H54 (cell line): ENCODE measurements around the gene GGNBP2.
"Not testable (repeated sequence)": the region's sequence is repeated elsewhere in the genome, so short reads cannot be mapped to it uniquely, and the experiment has no call there.

Experiments
- DNase-seq: peaks from one replicate; pipeline ENCODE4 v3.0.0; 2011; ENCODE audit warnings: low spot score, mixed read lengths; ENCODE audit not compliant: insufficient read length
- FAIRE-seq: peaks from 3 replicates; lab custom pipeline; 2011; peaks lifted over from hg19 to GRCh38; lab: Jason Lieb, UNC
- POLR2A ChIP-seq: IDR thresholded peaks from 2 replicates; pipeline ENCODE4 v1.6.1; 2011; ENCODE audit warnings: low read depth, mild to moderate bottlenecking, low read length

The GGNBP2 gene

DNA sequence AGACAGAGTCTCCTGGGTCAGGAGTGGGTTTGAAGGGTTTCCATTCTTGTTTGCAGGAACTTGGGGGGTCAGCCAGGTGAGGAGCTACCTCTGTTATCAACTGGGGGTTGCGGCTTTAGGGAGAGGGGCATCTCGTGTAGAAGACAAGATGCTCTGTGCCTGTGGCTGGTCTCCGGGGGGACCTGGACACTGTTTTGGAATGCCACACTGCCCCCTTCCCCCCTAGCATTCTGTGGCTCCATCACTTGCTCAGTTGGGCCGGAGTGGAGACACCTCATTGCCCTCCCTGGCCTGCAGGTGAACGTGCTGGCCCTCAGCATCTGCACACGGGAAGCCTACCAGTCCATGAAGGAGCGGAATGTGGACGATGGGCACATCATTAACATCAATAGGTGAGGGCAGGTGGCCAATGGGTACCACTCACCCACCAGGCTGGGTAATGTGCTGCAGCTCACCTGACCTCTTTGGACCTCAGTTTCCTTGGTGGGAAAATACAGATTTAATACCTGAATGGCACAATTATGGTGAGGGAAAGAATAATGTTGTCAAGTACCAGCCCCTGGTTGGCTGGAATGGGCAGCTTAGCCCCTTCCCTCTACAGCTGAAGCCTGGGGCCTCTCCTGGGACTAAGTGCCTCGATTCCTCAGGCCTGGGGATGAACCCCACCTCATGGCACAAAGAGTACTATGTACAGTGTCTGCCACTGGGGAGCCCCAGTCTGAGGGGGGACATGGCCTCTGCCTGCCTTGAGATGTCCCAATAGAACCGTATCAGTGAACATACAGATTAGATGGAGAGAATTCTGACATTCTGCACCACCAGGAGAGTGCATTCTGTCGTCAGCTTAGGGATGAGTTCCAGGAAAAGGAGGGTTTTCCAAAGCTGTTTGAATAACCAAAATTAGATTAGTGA lies 53.4 kb downstream of the GGNBP2 start:
- FAIRE-seq (no peak), DNase-seq (no peak)
- TF ChIP-seq POLR2A, result no peak

DNA sequence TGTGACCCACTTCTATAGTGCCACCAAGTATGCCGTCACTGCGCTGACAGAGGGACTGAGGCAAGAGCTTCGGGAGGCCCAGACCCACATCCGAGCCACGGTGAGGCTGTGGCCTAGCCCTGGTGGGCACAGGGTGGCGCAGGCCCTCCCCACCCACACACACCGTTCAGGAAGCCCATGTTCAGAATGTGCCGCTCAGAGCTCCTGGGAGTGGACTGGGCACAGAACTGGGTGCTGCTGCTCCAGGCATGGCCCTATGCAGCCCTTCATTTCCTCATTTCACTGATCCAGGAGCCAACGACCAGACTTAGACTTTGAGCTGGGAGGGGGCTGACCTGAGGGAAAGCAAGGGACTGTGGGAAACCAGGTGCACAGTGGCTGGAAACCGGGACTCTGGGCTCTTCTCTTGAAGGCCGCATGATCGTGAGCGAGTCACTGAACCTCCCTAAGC lies 54.3 kb downstream of the GGNBP2 start:
- TF ChIP-seq POLR2A, result no peak
- DNase-seq (no peak), FAIRE-seq (no peak)

DNA sequence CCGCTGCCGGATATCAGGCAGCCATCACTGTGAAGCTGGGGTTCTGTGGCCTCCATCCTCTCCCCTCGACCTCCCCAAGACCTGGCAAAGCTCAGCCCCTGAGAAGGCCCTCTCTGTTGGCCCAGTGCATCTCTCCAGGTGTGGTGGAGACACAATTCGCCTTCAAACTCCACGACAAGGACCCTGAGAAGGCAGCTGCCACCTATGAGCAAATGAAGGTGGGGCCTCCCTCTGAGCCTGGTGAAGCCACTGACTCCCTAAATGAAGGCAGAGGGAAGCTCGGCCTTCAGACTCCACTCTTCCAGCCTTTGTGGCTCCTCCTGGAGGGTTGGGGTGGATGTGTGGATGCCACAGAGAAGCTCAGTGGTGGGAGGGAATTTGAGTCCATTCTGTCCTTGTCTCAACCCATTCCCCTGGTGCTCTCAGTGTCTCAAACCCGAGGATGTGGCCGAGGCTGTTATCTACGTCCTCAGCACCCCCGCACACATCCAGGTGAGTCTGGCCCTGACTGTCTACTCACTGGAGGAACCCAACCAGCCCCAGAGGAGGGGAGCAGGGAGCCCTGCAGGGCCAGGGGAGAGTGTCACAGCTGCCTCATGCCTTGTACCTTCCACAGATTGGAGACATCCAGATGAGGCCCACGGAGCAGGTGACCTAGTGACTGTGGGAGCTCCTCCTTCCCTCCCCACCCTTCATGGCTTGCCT lies 55.0 kb downstream of the GGNBP2 start:
- DNase-seq (no peak), FAIRE-seq (no peak)
- no peak for TF ChIP-seq POLR2A

DNA sequence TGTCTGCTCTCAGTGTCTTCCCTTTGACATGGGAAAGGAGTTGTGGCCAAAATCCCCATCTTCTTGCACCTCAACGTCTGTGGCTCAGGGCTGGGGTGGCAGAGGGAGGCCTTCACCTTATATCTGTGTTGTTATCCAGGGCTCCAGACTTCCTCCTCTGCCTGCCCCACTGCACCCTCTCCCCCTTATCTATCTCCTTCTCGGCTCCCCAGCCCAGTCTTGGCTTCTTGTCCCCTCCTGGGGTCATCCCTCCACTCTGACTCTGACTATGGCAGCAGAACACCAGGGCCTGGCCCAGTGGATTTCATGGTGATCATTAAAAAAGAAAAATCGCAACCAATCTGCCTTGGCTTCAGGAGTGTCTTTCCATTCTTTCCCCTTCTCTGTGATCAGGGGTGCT lies 55.7 kb downstream of the GGNBP2 start:
- FAIRE-seq (no peak), DNase-seq (no peak)
- TF ChIP-seq POLR2A, result no peak

DNA sequence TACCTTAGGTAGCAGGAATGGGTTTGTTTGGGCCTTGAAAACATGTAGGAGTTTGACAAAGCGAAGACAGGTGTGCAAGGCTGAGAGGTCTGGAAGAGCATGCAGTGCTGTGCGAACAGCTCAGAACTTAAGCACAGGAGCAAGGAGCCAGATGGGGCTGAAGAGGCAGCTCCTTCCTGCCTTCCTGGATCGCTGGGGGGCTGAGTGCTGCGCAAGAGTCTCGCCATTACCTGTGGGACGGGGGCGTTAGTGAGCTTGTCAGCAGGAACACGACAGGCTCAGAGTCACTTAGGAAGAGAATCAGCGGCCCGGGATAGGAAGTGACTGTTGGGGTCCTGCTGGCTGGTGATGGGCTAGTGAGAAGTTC lies 56.2 kb downstream of the GGNBP2 start:
- DNase-seq (no peak), FAIRE-seq (no peak)
- TF ChIP-seq POLR2A, result no peak

DNA sequence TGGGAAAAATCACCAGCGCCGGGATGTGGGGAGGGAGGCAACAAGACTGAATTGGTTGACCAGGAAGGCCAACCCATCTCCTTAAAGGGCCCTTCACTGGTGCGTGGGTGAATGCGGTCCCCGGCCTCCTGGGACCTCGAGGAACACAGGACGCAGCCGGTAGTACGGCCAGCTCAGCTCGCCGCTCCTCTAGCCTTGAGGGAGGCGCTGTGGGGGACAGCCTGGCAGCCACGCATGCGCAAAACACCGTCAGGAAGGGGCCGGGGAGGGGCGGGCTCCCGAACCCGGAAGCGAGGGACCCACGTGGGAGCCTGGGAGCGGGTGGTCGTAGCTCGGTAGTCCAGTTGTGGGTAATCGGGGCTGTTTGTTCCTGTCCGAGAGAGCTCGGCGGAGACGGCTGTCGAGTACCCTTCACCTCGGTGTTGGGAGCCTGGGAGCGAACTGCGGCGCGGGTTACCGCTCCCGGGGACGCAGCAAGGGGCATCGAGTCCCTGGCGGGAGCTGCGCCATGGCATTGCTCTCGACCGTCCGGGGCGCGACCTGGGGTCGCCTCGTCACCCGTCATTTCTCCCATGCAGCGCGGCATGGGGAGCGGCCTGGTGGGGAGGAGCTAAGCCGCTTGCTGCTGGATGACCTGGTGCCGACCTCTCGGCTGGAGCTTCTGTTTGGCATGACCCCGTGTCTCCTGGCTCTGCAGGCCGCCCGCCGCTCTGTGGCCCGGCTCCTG lies 56.7 kb downstream of the GGNBP2 start, which contains the start of gene MRM1:
MRM1 (plus strand) TSS at position 281 of the 727 bp plus-strand sequence; CDS start at position 509, 228 bp downstream.
- TF ChIP-seq POLR2A, result peak; percentile 93
- DNase-seq (peak; percentile 87), FAIRE-seq (no peak)

DNA sequence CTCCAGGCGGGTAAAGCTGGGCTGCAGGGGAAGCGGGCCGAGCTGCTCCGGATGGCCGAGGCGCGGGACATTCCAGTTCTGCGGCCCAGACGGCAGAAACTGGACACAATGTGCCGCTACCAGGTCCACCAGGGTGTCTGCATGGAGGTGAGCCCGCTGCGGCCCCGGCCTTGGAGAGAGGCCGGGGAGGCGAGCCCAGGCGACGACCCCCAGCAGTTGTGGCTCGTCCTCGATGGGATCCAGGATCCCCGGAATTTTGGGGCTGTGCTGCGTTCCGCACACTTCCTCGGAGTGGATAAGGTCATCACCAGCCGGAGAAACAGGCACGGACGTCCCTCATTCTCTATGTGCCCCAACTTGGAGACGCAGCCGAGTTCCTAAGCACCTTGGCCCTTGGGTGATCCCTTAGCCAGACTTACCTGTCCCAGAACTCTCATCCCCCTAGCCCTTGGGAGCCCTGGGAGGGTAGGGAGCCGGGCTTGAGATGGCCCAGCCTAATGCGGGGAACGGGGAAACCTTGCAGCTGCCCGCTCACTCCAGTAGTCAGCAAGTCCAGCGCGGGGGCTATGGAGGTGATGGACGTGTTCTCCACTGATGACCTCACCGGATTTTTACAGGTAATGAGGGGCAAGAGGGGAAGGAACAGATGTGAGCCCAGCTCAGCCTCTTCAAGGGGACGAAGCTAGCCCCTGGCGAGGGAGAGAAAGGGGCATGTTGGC lies 57.5 kb downstream of the GGNBP2 start:
- no peak for DNase-seq
- FAIRE-seq, result no peak

DNA sequence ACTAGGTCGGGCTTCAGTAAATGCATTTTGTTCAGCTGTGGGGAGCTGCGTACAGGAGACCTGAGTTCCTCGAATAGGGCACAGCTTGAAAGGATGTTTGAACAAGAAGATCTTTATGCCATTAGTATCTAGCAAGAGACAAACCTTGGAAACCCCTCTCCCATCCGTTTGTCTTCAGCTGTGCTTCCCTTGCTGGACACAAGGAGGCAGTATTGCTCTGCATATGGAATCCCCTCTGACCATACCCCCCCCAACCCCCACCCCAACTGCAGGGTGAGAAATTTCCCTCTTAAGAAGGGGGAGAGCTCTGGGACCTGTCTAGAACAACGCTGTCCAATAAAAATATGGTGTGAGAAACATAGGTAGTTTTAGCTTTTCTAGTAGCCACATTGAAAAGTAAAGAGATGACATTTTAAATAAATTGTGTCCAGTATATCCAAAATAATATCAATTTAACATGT lies 58.2 kb downstream of the GGNBP2 start:
- peak; percentile 44 for DNase-seq
- TF ChIP-seq POLR2A, result no peak
- no peak for FAIRE-seq

More for the DNA sequence above, 57.5 kb downstream of the GGNBP2 start:
- no peak for TF ChIP-seq POLR2A

DNA sequence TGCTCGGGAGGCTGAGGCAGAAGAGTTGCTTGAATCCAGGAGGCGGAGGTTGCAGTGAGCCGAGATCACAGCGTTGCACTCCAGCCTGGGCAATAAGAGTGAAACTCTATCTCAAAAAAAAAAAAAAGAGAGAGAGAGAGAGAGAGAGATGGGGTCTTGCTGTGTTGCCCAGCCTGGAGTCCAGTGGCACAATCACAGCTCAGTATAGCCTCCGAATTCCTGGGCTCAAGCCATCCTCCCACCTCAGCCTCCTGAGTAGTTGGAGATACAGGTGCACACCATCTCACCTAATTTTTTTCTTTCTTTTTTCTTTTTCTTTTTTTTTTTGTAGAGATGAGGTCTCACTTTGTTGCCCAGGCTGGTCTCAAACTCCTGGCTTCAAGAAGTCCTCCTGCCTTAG lies 60.3 kb downstream of the GGNBP2 start:
- not testable (repeated sequence) for DNase-seq

DNA sequence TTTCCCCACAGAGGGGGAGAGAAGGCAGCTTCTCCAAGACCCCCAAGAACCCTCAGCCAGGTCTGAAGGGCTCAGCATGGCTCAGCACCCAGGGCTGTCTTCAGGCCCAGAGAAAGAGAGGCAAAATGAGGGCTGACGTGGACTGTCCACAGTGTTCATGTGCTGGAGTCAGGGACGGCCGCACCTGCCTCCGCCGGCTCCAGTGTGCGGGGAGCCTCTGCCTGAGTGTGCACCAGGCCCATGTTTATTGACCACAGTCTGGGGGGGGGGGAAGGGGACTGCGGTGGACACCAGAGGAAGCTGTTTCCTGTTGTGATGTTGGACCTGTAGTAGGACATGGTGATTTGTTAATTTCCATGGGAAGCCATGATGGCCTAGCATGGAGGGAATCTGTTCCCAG lies 63.6 kb downstream of the GGNBP2 start:
- no peak for DNase-seq

More for the DNA sequence above, 60.3 kb downstream of the GGNBP2 start:
- FAIRE-seq, result not testable (repeated sequence)

DNA sequence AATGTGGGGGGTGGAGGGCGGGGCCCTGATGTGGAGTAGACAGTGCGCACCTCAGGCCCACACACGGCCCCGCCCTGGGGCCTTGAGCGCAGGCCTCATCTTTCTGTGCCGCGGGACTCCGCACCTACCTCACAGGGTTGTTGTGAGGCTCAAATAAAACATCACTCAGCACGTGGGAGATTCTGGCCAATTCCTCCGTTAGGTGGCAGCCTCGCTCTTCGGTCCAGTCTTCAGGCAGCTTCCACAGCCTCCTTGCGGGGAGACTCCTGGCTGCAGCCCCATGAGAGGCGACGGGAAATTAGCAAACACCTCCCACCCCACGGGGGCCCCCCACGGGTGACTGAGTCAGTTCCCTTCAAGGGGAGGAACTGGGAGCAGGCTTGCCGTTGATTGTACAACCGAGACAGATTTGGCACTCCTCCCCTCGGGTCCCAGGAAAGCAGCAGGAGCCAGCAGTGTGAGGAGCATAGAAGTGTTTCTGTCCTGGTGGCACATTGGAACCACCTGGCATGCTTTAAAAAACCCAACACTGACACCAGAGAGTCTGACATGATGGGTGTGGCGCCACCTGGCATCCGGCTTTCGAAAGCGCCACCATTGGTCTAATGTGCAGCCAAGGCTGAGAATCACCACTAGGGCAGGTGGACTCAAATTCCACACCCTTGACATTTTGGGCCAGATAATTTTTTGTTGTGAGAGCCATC lies 64.2 kb downstream of the GGNBP2 start:
- no peak for DNase-seq
- TF ChIP-seq POLR2A, result no peak
- no peak for FAIRE-seq

More for the DNA sequence above, 63.6 kb downstream of the GGNBP2 start:
- FAIRE-seq, result no peak
- no peak for TF ChIP-seq POLR2A

DNA sequence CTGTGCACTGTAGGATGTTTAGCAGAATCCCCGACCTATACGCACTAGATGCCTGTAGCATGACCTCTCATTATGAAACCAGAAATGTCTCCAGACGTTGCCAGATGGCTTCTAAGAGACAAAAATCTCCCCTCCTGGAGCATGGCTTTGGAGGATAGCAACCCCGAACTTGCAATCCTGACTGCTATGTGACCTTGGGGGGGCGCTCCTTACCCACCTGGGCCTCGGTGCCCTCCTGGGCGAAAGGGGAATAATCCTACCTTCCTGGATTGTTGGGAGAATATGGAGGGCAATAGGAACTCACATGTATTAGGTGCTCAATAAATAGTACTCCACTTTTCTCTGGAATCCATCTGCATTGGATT lies 64.8 kb downstream of the GGNBP2 start:
- no peak for FAIRE-seq
- no peak for TF ChIP-seq POLR2A
- DNase-seq, result no peak
